H9 (cell line): ENCODE measurements around the gene HAGH. TPM values are rescaled to one million over a fixed set of nuclear protein-coding genes. Genes with fewer than 3 reads are reported as not detected.

Source experiments
- DNase-seq: peaks from one replicate; pipeline ENCODE4 v3.0.0-alpha.2; 2017
- H2AFZ ChIP-seq: one replicate; pipeline ENCODE4 v1.6.1; 2013; ENCODE audit warnings: mild to moderate bottlenecking, low read length, control low read depth, moderate library complexity
- H2AK5ac ChIP-seq: 2 replicates; pipeline ENCODE4 v1.6.1; 2013; ENCODE audit warnings: low read length, control low read depth, mixed read lengths; ENCODE audit not compliant: insufficient read length
- H2BK120ac ChIP-seq: one replicate; pipeline ENCODE4 v1.6.1; 2013; ENCODE audit warnings: low read depth, mild to moderate bottlenecking, low read length, control low read depth, inconsistent platforms; ENCODE audit not compliant: poor library complexity, severe bottlenecking
- H2BK12ac ChIP-seq: 2 replicates; pipeline ENCODE4 v1.6.1; 2013; ENCODE audit warnings: low read length, control low read depth, mixed read lengths, low read depth; ENCODE audit not compliant: insufficient read length
- H2BK15ac ChIP-seq: 2 replicates; pipeline ENCODE4 v1.6.1; 2013; ENCODE audit warnings: low read depth, low read length, control low read depth
- H2BK20ac ChIP-seq: one replicate; pipeline ENCODE4 v1.6.1; 2013; ENCODE audit warnings: low read depth, mild to moderate bottlenecking, low read length, control low read depth, inconsistent platforms; ENCODE audit not compliant: poor library complexity, severe bottlenecking
- H2BK5ac ChIP-seq: 2 replicates; pipeline ENCODE4 v1.6.1; 2013; ENCODE audit warnings: low read length, control low read depth, mixed read lengths; ENCODE audit not compliant: insufficient read length
- H3K14ac ChIP-seq: 2 replicates; pipeline ENCODE4 v1.6.1; 2013; ENCODE audit warnings: low read length, control low read depth; ENCODE audit not compliant: insufficient read depth
- H3K18ac ChIP-seq: 2 replicates; pipeline ENCODE4 v1.6.1; 2013; ENCODE audit warnings: low read depth, mild to moderate bottlenecking, mixed read lengths, low read length, control low read depth; ENCODE audit not compliant: insufficient read length
- H3K23ac ChIP-seq: 2 replicates; pipeline ENCODE4 v1.6.1; 2013; ENCODE audit warnings: low read length, control low read depth, mixed read lengths, low read depth; ENCODE audit not compliant: insufficient read length
- H3K23me2 ChIP-seq: 2 replicates; pipeline ENCODE4 v1.6.1; 2013; ENCODE audit warnings: low read depth, mild to moderate bottlenecking, mixed read lengths, low read length, control low read depth; ENCODE audit not compliant: insufficient read length, poor library complexity, severe bottlenecking
- H3K27ac ChIP-seq: 2 replicates; pipeline ENCODE4 v1.5.1; 2013; ENCODE audit warnings: low read length, control low read depth, mixed read lengths, low read depth; ENCODE audit not compliant: insufficient read length
- H3K27me3 ChIP-seq: 2 replicates; pipeline ENCODE4 v1.6.1; 2013; ENCODE audit warnings: low read length, control low read depth, inconsistent platforms; ENCODE audit not compliant: insufficient read depth
- H3K4ac ChIP-seq: 2 replicates; pipeline ENCODE4 v1.6.1; 2013; ENCODE audit warnings: low read depth, mild to moderate bottlenecking, control low read depth, inconsistent platforms, low read length, moderate library complexity
- H3K4me1 ChIP-seq: 2 replicates; pipeline ENCODE4 v1.6.1; 2013; ENCODE audit warnings: low read length, control low read depth, inconsistent platforms; ENCODE audit not compliant: insufficient read depth
- H3K4me2 ChIP-seq: 2 replicates; pipeline ENCODE4 v1.6.1; 2013; ENCODE audit warnings: low read length, control low read depth, mixed read lengths; ENCODE audit not compliant: insufficient read length, insufficient read depth
- H3K56ac ChIP-seq: 2 replicates; pipeline ENCODE4 v1.6.1; 2013; ENCODE audit warnings: low read depth, mild to moderate bottlenecking, mixed read lengths, low read length, control low read depth; ENCODE audit not compliant: insufficient read length
- H3K79me1 ChIP-seq: 2 replicates; pipeline ENCODE4 v1.6.1; 2013; ENCODE audit warnings: low read depth, mild to moderate bottlenecking, moderate library complexity, low read length, control low read depth, inconsistent platforms; ENCODE audit not compliant: insufficient read depth, poor library complexity, severe bottlenecking
- H3K79me2 ChIP-seq: 2 replicates; pipeline ENCODE4 v1.6.1; 2013; ENCODE audit warnings: low read length, control low read depth, inconsistent platforms; ENCODE audit not compliant: insufficient read depth
- H3K9ac ChIP-seq: 2 replicates; pipeline ENCODE4 v1.6.1; 2013; ENCODE audit warnings: low read length, control low read depth, mixed read lengths; ENCODE audit not compliant: insufficient read length; ENCODE audit errors: extremely low read depth
- H3K9me3 ChIP-seq: one replicate; pipeline ENCODE4 v1.6.1; 2013; ENCODE audit warnings: low read depth, low read length, inconsistent platforms; ENCODE audit not compliant: control insufficient read depth
- H3T11ph ChIP-seq: one replicate; pipeline ENCODE4 v1.6.1; 2013; ENCODE audit warnings: mild to moderate bottlenecking, low read length, control low read depth, inconsistent platforms
- H4K20me1 ChIP-seq: one replicate; pipeline ENCODE4 v1.6.1; 2013; ENCODE audit not compliant: control insufficient read depth, insufficient read length, insufficient read depth
- H4K5ac ChIP-seq: 2 replicates; pipeline ENCODE4 v1.6.1; 2013; ENCODE audit warnings: low read depth, mild to moderate bottlenecking, mixed read lengths, low read length, control low read depth; ENCODE audit not compliant: insufficient read length
- H4K8ac ChIP-seq: replicated peaks from 2 replicates; pipeline ENCODE4 v1.6.1; 2013; ENCODE audit warnings: low read length, control low read depth, mixed read lengths, low read depth; ENCODE audit not compliant: insufficient read length
- H4K91ac ChIP-seq: 2 replicates; pipeline ENCODE4 v1.6.1; 2013; ENCODE audit warnings: low read depth, mild to moderate bottlenecking, moderate library complexity, mixed read lengths, low read length, control low read depth; ENCODE audit not compliant: insufficient read length
- H3K27ac Mint-ChIP-seq, 3 experiments: 2 replicates in 2 of 3; 3 replicates in 1 of 3; pipeline ENCODE4 v1.8.0; 2020 to 2021; ENCODE audit warnings: mixed read lengths in 3 of 3, mild to moderate bottlenecking in 1 of 3, moderate library complexity in 1 of 3
- H3K27me3 Mint-ChIP-seq: 2 replicates; pipeline ENCODE4 v1.8.0; 2021; ENCODE audit warnings: low read depth, mild to moderate bottlenecking, moderate library complexity, mixed read lengths
- H3K36me3 Mint-ChIP-seq, 3 experiments: 2 replicates in 2 of 3; 3 replicates in 1 of 3; pipeline ENCODE4 v1.8.0; 2020 to 2021; ENCODE audit warnings: low read depth in 3 of 3, mixed read lengths in 3 of 3; ENCODE audit not compliant: insufficient read depth in 1 of 3
- H3K4me1 Mint-ChIP-seq, 2 experiments: 2 replicates each; pipeline ENCODE4 v1.8.0; 2020; ENCODE audit warnings: mixed read lengths in 2 of 2
- H3K4me3 Mint-ChIP-seq, 2 experiments: 2 replicates in 1 of 2; 3 replicates in 1 of 2; pipeline ENCODE4 v1.8.0; 2020 to 2021; ENCODE audit warnings: mild to moderate bottlenecking in 2 of 2, mixed read lengths in 2 of 2, moderate library complexity in 1 of 2
- H3K9me3 Mint-ChIP-seq, 2 experiments: 2 replicates in 1 of 2; 3 replicates in 1 of 2; pipeline ENCODE4 v1.8.0; 2020; ENCODE audit warnings: mild to moderate bottlenecking in 2 of 2, mixed read lengths in 2 of 2, moderate library complexity in 1 of 2
- WGBS: extraction: QIAGEN DNeasy Blood & Tissue Kit; methylation state at CpG from one replicate; pipeline ENCODE4 v1.1.7; 2013; ENCODE audit warnings: missing lambda C conversion rate, low lambda C conversion rate, mixed read lengths; ENCODE audit not compliant: insufficient read length; ENCODE audit errors: extremely low coverage; 5-methylcytosine and 5-hydroxymethylcytosine counted together
- total RNA-seq: library from RNA; stranded (reverse); gene quantifications from 2 replicates; pipeline ENCODE4 v1.2.1, GENCODE V29; 2021
- TF ChIP-seq, protein P1 (sequence below): fragments of 200-600 bp; sonication (generic); conservative IDR thresholded peaks from 3 replicates; pipeline ENCODE4 v1.8.0; 2021; ENCODE audit warnings: antibody characterized with exemption, mild to moderate bottlenecking

Gene HAGH
- total RNA-seq, 1 experiment from 2014 or later = 30.0 TPM

DNA sequence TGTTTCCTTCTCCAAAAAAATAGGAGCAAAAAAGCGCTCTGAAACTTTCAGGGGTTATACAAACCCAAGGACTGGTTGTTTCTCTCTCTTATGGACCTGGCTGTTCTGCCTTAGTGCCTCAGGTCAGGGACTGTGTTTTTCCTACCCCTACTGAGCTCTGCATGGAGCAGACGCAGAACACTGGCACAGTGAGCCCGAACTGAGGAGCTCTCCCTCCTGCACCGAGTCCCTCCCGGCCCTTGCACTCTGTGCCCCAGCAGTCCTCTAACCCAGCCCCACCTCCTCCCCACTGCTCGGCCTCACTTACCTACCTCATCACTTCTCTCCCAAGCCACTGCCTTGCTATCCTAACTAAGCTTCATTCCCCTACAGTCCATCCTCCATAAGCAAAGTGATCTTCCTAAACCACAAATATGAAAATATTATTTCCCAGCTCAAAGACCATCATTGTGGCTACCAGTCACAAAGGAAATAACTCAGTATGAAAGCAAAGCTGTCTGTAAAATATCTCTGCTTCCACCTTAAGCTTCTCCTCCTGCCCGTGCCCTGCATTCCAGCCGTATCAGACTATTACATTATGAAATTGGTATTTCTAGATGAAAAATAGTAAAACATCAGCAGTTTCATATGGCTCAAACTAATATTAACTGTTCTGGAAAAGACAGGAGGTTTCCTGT is 31.7 kb upstream of the HAGH start:
- DNase-seq = no peak
- no peak overlapping the region for H4K8ac ChIP-seq
- H2BK15ac ChIP-seq = no peak overlapping the region
- H2BK5ac ChIP-seq = no peak overlapping the region
- no peaks in the 10 kb centered on the region for H3K9me3 ChIP-seq
- no peaks in the 10 kb centered on the region for H3K4me1 ChIP-seq
- H4K91ac ChIP-seq = no peak overlapping the region
- H2BK120ac ChIP-seq = no peak overlapping the region
- no CpG with 5 or more reads among the region's 8 CpGs for WGBS
- Mint-ChIP-seq H3K4me1 (no peaks in the 10 kb centered on the region), H3K27ac (no peak overlapping the region), H3K4me3 (no peak overlapping the region), H3K36me3 (peaks cover 0 to 2% (median 0%) of the 10 kb centered on the region in 3 experiments; a peak in 1 of 7 replicates), H3K9me3 (no peaks in the 10 kb centered on the region), H3K27me3 (peaks cover 83% of the 10 kb centered on the region)
- no peaks in the 10 kb centered on the region for H3K23me2 ChIP-seq
- TF ChIP-seq, protein P1, sequence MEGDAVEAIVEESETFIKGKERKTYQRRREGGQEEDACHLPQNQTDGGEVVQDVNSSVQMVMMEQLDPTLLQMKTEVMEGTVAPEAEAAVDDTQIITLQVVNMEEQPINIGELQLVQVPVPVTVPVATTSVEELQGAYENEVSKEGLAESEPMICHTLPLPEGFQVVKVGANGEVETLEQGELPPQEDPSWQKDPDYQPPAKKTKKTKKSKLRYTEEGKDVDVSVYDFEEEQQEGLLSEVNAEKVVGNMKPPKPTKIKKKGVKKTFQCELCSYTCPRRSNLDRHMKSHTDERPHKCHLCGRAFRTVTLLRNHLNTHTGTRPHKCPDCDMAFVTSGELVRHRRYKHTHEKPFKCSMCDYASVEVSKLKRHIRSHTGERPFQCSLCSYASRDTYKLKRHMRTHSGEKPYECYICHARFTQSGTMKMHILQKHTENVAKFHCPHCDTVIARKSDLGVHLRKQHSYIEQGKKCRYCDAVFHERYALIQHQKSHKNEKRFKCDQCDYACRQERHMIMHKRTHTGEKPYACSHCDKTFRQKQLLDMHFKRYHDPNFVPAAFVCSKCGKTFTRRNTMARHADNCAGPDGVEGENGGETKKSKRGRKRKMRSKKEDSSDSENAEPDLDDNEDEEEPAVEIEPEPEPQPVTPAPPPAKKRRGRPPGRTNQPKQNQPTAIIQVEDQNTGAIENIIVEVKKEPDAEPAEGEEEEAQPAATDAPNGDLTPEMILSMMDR = no peak
- H2BK12ac ChIP-seq = no peak overlapping the region
- no peak overlapping the region for H3K23ac ChIP-seq
- no peaks in the 10 kb centered on the region for H3K79me1 ChIP-seq
- no peak overlapping the region for H2BK20ac ChIP-seq
- no peak overlapping the region for H4K5ac ChIP-seq
- no peak overlapping the region for H3K14ac ChIP-seq
- H2AK5ac ChIP-seq = no peak overlapping the region
- no peak overlapping the region for H3K27ac ChIP-seq
- no peak overlapping the region for H3K18ac ChIP-seq
- H3K79me2 ChIP-seq = no peaks in the 10 kb centered on the region
- no peaks in the 10 kb centered on the region for H4K20me1 ChIP-seq
- H2AFZ ChIP-seq = no peak overlapping the region
- no peak overlapping the region for H3T11ph ChIP-seq
- H3K9ac ChIP-seq = no peak overlapping the region
- H3K4ac ChIP-seq = no peak overlapping the region
- no peak overlapping the region for H3K56ac ChIP-seq
- H3K27me3 ChIP-seq = no peaks in the 10 kb centered on the region
- H3K4me2 ChIP-seq = no peak overlapping the region
